HG02840 (cell line): ENCODE measurements around the gene IL10RA.
"Not testable (repeated sequence)": the region's sequence is repeated elsewhere in the genome, so short reads cannot be mapped to it uniquely, and the experiment has no call there.

Experiments
- ATAC-seq: cut with Tn5 transposase; IDR thresholded peaks from one replicate; pipeline ENCODE4 v1.9.1; 2021; ENCODE audit warnings: mild to moderate bottlenecking, moderate library complexity, moderate number of reproducible peaks; ENCODE audit not compliant: unreplicated experiment, low FRiP score

The IL10RA gene

DNA sequence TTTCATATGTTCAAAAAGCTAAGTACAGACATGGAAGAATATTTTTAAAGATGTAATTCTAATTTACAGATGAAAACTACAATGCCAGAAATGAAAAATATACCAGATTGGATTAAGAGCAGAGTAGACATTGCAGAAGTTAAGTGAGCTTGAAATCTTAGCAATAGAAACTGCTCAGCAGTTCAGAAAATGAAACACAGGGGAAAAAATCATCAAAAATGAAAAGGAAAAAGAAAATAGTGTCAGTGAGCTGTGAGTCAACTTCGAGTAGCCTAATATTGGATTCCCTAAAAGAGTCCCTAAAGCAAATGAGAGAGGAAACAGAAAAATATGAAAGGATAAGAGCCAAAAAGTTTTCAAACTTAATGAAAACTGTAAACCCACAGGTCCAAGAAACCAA is 25.8 kb upstream of the IL10RA start:
- no peak for ATAC-seq

DNA sequence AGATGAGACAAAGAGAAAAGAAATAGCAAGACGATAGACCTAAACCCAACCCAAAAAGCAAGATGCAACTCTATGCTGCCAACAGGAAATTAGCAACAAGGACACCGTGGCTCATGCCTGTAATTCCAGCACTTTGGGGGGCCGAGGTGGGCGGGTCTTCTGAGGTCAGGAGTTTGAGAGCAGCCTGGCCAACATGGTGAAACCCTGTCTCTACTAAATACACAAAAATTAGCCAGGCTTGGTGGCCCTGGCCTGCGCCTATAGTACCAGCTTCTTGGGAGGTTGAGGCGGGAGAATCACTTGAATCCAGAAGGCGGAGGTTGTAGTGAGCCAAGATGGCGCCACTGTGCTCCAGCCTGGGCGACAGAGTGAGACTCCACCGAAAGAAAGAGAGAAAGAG is 24.3 kb upstream of the IL10RA start:
- ATAC-seq, result no peak

DNA sequence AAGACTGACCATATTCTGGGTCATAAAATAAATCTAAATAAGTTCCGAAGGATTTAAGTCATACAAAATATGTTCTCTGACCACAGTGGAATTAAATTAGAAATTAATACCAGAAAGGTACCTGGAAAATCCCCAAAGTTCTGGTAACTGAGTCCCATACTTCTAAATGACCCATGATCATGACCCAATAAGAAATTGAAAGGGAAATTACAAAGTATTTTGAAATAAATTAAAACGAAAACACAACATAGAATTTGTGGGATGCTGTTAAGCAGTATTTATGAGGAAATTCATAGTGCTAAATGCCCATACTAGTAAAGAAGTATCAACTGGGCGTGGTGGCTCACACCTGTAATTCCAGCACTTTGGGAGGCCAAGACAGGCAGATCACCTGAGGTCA is 23.4 kb upstream of the IL10RA start:
- no peak for ATAC-seq

DNA sequence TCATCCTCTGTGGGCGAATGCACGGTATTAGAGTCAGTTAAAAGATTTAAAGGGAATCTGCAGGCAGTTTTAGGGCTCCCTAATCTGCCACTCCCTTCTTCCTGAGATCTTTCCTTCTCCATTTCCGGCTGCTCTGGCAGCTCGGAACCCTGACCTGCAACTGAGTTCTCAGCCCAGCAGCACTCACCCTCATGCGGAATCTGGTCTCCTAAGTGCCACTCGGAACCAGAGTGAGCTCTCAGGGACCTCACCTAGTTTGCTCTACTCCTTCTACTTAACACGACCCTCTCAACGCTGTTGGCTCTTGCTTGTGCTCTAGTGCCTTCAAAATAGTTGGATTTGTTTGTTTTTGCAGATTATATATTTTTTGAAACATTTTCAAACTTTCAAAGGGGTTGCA is 19.3 kb upstream of the IL10RA start:
- ATAC-seq, result no peak

DNA sequence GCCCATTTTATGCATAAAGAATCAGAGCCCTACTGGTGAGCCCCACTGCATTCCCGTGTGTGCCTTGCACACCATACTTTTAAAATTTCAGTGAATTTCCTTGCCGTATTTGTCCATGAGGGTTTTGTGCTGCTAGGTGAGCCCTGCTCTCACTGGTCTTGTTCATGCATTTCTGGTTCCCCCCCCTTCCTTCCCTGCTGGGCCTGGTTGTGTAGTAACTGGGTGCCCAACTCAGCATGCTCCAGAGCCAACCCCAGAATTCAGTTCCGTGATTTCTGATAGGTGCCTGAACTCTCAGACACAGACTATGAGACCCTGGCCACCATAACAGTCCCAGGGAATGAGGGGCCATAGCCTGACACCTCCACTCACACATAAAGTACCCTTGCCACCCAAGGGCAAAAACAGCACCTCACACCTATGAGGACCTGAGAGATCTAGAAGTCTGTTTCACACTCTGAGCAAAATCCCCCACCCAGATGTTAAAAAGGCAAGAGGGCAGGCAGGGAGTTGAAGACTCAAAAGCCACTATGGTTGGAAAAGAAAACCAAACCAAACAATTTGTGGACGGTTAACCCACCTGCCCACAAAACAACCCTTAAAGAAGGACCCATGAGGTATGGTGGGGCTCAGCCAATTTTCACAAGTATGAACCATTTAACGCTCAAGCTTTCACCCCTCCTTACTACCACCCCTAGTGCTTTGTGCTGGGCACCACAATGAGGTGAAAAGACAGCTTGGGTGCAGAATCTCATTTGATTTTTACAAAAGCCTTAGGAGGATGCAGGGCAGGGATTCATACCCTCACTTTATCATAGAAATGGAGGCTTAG is 16.8 kb upstream of the IL10RA start:
- no peak for ATAC-seq

DNA sequence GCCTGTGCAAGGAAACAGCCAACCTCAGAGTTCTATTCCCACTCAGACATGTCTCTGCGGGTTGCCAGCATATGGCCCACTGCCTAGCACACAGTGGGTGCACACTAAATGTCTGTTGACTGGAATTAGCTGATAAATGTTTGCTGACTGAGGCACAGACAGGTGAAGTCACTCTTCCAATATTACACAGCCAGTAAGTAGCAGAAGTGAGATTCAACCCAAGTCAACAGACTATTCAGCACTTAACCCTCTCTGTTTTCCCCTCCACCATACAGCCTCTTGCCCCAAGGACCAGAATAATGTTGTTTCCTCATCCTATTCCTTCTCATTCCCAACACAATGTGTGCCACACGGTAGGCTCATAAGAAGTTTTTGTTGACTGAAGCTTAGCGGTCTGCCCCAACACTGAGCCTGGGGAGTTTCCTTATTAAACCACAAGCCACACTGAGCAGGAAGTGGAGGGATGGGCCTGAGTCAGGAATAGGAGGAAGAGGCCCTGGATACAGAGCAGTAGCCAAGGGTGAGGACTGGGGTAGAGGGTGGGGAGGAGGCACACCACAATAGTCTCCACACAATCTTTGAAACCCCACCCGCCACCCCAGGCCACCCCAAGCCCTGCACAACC is 15.7 kb upstream of the IL10RA start:
- no peak for ATAC-seq

DNA sequence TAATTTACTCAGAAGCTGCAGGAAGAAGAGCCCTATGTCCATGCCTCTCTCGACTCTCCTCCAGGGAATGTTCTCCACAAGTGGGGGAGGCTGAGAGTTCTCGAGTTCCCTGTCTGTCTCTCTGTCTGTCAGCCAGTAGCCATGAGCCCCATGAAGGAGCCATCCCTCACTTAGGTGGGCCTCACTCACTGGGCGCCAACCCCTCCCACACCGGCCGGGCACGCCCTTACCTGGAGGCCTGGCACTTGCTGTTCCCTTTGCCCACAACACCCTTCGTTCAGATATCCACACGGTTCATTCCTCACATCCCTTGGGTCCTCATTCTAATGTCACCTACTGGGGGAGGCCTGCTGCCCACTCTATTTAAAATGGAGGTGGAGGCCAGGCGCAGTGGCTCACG is 14.2 kb upstream of the IL10RA start:
- no peak for ATAC-seq

DNA sequence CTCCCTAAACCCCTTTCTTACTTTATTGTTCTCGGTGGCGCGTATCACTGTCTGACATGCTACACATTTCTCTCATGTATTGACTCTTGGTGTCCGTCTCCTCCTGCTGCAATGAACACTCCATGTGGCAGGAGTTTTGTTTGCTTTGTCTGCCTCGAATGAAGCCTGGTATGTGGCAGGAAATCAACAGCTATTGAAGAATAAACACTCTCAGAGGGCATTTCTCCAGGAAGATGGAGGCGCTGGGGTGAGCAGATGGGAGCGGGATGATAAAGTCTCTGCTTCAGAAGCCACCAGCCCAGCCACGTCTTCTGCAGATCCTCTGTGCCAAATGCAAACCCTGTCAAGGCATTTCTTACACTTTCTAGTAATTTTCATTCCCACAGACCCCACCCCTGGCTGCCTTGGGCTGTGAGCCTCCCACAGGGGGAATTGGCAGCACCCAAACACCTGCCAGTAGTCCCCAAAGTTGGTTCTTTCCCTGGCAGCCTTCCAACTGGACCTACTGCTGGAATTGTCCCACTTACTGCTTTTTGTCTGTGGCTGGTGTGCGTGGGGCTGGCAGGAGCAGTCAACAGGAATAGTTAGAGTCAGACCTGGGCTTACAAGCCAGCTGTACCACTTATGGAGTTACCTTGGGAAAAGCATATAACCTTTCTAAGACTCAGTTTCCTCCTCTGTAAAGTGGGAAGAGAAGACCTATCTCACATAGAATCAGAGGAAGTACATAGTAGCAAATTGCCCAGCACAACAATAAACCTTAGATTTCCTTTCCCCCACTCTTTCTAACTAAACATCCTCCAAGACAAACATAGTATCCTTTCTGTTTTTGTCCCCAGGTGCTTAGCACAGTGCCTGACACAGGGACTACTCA is 13.3 kb upstream of the IL10RA start:
- no peak for ATAC-seq

DNA sequence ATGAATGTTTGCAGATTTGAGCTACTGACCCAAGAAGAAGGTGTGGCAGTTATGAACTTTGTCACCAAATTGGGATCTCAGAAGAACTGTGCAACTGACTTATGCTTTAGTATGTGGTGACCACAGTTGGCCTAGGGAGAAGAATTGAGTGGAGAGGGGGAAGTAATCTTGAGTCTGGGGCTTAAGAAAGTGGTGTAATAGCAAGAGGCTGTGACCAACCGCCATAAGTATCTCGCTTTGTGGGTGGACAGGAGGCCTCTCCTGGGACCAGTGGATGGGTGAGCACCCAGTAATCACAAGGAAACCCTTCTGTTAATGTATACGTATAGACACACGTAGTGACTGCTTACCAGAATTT is 12.7 kb upstream of the IL10RA start:
- no peak for ATAC-seq

DNA sequence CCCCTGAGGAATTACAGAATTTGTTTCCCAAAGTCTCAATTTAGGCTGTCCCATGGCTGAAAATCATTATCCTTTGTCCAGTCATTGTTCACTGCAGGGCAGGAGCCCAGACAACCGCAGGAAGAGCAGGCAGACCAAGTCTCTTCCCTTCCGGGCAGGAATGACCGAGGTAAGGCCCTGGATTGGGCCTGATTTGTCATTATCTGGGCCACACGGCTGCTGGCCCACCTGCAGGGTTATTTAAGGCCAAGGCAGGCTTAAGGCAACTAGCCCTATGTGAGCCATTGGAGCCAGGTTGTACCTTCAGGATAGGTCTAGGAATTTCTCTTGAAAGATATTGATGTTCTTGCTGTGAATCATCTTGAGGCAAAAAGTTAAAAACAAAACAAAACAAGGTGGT is 9.7 kb upstream of the IL10RA start:
- no peak for ATAC-seq

DNA sequence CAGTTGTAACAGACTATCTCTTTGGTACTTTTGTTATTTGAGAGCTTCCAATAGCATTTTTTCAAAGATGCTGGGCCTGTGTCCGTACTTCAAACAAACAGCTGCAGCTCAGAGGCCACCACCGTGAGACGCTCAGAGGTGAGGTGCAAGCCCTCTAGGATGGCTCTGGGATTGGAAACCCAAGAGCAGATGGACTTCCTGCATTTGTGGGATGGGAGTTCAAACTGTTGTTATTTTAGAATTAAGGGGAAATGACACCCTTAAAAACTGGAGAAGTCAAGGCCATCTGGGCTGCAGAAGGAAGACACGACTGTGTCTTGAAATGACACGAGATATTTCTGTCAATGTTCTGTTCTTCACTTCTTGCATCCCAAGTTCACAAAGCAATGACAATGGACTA is 9.2 kb upstream of the IL10RA start:
- no peak for ATAC-seq

DNA sequence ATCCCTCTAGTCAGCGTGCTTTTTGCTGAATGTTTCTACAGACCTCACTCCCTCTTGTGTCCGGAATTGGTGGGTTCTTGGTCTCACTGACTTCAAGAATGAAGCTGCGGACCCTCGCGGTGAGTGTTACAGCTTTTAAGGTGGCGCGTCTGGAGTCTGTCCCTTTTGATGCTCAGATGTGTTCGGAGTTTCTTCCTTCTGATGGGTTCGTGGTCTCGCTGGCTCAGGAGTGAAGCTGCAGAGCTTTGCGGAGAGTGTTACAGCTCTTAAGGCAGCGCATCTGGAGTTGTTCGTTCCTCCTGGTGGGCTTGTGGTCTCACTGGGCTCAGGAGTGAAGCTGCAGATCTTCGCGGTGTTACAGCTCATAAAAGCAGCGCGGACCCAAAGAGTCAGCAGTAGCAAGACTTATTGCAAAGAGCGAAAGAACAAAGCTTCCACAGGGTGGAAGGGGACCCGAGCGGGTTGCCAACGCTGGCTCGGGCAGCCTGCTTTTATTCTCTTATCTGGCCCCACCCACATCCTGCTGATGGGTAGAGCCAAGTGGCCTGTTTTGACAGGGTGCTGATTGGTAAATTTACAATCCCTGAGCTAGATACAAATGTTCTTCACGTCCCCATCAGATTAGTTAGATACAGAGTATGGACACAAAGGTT is 8.5 kb upstream of the IL10RA start:
- not testable (repeated sequence) for ATAC-seq

DNA sequence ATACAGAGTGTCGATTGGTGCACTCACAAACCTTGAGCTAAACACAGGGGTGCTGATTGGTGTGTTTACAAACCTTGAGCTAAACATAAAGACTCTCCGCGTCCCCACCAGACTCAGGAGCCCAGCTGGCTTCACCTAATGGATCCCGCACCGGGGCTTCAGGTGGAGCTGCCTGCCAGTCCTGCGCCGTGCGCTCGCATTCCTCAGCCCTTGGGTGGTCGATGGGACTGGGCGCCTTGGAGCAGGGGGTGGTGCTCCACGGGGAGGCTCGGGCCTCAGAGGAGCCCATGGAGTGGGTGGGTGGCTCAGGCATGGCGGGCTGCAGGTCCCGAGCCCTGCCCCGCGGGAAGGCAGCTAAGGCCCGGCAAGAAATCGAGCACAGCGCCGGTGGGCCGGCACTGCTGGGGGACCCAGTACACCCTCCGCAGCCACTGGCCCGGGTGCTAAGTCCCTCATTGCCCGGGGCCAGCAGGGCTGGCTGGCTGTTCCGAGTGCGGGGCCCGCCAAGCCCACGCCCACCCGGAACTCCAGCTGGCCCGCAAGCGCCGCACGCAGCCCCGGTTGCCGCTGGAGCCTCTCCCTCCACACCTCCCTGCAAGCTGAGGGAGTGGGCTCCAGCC is 7.8 kb upstream of the IL10RA start:
- not testable (repeated sequence) for ATAC-seq

DNA sequence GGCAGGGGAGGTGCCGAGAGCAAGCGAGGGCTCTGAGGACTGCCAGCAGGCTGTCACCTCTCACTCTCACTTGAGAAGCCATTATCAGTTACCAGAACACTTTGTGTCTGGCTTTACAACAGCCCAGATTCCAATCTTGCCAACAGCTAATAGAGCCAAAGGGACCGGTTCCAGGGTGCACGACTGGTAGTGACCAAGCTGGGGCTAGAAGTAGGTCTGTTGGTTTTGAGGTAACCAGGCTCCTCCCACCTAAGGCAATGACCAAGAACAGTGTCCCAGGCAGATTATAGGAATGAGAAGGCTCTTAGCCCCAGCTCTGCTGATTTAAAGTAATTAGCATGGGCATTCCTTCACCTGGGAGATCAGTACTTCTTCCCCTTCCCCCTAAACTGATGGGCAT is 7.2 kb upstream of the IL10RA start:
- no peak for ATAC-seq

DNA sequence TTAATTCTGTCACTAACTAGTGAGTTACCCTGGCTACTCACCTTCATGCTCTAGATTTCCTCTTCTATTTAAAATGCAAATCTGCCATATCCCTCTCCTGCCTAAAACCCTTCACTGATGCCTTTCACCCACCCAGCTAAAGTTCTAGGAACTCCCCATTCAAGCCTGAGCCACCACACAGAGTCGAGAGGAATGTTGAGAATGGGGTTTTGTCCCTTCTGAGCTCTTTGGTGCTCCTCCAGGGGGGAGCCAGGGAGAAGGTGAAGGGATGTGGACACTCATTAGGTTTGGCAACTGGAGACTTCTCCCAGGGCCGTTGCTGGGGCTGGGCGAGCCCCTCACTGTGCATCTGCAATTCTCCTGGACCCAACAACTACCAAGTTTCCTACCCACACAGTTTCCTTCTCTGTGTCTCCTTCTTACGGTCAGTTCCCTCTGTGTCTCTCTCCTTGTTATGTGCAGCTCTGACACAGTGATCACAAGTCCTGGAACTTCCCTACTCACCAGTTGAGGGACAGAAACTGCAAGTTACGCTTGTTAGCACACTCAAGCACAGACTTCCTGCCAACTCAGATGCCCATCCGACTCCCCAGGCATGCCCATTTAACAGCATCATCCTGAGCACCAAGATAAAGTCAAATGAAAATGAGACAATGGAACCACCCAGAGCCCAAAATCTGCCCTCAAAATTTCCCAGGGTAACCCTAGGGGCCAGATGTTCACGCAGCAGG is 6.5 kb upstream of the IL10RA start:
- no peak for ATAC-seq

DNA sequence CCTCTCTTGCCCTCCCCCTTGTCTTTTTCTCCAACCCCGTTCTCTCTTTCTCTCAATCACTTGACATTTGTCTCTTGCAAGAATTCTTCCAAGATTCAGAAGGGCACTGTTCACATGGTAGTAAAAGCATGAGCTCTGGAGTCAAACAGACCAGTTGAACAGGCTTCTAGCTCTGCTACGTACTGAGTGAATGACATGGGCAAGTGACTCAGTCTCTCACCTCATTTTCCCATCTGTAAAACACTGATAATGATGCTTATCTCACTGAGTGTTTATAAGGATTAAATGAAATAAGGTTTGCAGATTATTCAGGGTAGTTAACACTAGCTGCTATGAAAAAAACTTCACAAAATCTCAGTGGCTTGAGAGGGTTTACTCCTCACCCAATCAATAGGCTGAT is 5.9 kb upstream of the IL10RA start:
- no peak for ATAC-seq

DNA sequence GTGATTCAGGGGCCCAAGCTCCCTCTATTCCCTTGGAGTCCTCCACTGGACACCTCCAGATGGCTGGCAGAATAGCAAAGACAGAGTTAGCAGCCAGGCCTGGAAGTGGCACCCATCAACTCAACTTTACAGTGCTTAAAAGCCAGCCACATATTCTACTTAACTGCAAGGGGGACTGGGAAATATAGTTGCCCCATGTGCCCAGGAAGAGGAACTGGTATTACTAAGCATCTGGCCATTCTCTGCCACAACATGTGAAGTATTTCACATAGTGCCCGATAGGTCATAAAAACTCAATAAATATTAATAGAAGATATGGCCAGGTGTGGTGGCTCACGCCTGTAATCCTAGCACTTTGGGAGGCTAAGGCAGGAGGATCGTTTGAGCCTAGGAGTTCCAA is 5.5 kb upstream of the IL10RA start:
- ATAC-seq, result no peak

DNA sequence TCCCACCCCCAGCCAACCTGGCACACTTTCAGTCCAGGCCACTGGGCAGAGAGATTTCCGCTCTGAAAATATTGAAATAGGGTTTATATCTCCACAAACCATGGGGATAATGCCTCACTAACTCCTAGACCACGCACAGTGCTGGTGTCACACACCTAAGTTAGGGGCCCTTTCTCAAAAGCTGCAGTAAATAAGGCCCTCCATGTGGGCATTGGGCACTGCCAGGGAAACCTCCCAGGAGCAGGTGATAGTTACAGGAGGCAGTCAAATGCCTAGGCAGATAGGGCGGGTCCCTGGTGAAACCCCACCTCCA is 3.1 kb upstream of the IL10RA start:
- ATAC-seq, result no peak

DNA sequence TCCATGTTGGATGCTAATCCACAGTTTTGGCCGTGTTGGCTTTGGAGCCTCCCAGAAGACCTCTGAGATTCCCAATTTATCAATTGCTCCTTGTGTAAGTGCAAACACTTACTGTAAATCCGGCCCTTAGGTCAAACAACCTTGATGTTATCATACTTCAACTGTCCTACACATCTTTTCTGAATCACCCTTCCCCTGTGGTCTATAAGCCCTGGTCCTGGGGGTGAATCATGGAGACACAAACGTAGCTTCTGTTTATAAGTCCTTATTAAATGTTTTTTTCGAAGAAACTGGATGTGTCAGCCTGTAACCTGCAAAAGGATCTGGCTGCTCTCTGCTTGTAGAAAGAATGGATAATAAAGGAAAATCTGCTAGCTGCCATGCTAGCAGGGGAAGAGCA is 1.7 kb upstream of the IL10RA start:
- no peak for ATAC-seq

DNA sequence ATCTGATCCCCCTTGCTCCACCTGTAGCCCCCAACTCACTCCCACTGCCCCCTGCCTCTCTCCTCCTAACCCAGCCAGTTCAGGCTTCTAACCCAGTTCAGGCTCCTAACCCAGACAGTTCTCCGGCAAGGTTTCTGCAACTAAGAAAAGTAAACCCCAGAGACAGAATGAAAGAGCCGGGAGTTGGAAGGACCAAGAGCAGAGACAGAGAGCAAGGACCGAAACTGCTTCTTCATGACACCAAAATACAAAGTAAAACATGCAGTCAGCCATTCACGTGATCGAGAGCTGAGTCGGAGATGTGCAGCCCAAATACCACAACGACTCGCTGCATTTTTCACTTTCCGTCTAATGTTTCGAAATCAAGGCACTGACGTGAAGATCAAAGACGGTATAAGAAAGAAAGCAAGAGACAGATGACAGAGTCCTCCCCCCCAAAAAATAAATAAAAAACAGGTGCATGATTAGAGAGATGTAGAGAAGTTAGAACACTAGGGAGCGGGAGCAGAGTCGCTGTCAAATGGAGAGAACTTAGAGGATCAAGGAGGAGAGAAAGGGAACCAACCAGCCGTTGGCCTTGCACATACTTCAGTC is 884 bp downstream of the IL10RA start:
- ATAC-seq, result peak; percentile 38
